ENCODE data around the gene TMEM184A. TPM values are rescaled to one million over a fixed set of nuclear protein-coding genes. Genes with fewer than 3 reads are reported as not detected.

The TMEM184A gene
- total and polyA plus RNA-seq, 2 of the 8 experiments (the other 6 are each of a cell fraction or from before 2014, with no cell fraction given) = 1.8 to 2.1 TPM

- Histone ChIP-seq H2BK15ac (ENCODE audit: low read length) (no peak overlapping the region), H3K36me3 (ENCODE audit: control insufficient read depth in 2 of 4, insufficient read depth in 4 of 4, low read length in 3 of 4) (no peaks in the 10 kb centered on the region; a peak in 1 of 8 replicates), H3K9ac (replicated peaks in 1 of 4; ENCODE audit: extremely low read depth in 1 of 4, low read depth in 3 of 4, low read length in 3 of 4) (no peak overlapping the region), H3K56ac (replicated peaks; ENCODE audit: insufficient read length, low read depth, low read length) (no peak overlapping the region), H2BK12ac (ENCODE audit: low read depth, low read length) (peak overlapping the region; percentile 60; the same call in 1 of the 2 replicates), H3K27me3 (replicated peaks in 1 of 4; ENCODE audit: control insufficient read depth in 3 of 4, extremely low read depth in 1 of 4, insufficient read depth in 3 of 4, low read length in 3 of 4) (no peaks in the 10 kb centered on the region), H3K27ac (ENCODE audit: low read depth, low read length) (no peak overlapping the region), H4K20me1 (replicated peaks in 1 of 2; ENCODE audit: control insufficient read depth in 1 of 2, insufficient read depth in 2 of 2, low read length in 2 of 2) (no peaks in the 10 kb centered on the region), H3K4me2 (ENCODE audit: insufficient read depth in 1 of 2, low read depth in 2 of 2, low read length in 2 of 2) (no peak overlapping the region), H3K23ac (ENCODE audit: insufficient read length) (no peak overlapping the region), H3K14ac (ENCODE audit: insufficient read length) (no peak overlapping the region), H3K18ac (ENCODE audit: extremely low read depth, low read length) (no peak overlapping the region), H3K4me3 (ENCODE audit: extremely low read depth in 1 of 4, insufficient read depth in 2 of 4, low read depth in 3 of 4, low read length in 4 of 4) (no peak overlapping the region), H3K4me1 (replicated peaks in 1 of 4; ENCODE audit: control insufficient read depth in 3 of 4, insufficient read depth in 4 of 4, low read length in 3 of 4) (peaks cover 0 to 2% (median 0%) of the 10 kb centered on the region in 4 experiments; a peak in 1 of 7 replicates), H2BK5ac (ENCODE audit: low read depth, low read length) (no peak overlapping the region), H3K4ac (replicated peaks; ENCODE audit: insufficient read length, low read depth, low read length) (no peak overlapping the region), H2AFZ (ENCODE audit: low read length) (no peak overlapping the region), H3K79me2 (ENCODE audit: control insufficient read depth in 1 of 2, insufficient read depth in 2 of 2, low read length in 2 of 2) (no peaks in the 10 kb centered on the region), H2BK20ac (ENCODE audit: low read length) (no peak overlapping the region), H3K79me1 (ENCODE audit: low read depth, low read length) (no peaks in the 10 kb centered on the region), H2BK120ac (replicated peaks; ENCODE audit: low read depth, low read length) (no peak overlapping the region), H3K23me2 (ENCODE audit: low read depth, low read length) (no peaks in the 10 kb centered on the region), H4K5ac (ENCODE audit: insufficient read length, low read depth, low read length) (no peak overlapping the region), H4K91ac (replicated peaks; ENCODE audit: insufficient read length, low read length) (no peak overlapping the region), H2AK5ac (ENCODE audit: low read depth, low read length) (no peak overlapping the region), H3K9me3 (ENCODE audit: insufficient read depth in 2 of 2, low read depth in 1 of 2, low read length in 1 of 2) (no peaks in the 10 kb centered on the region), H4K8ac (ENCODE audit: extremely low read depth, insufficient read depth, low read length) (peak overlapping the region; percentile 51; the same call in 1 of the 2 replicates)
- 95% methylated on average over 16 of the region's 34 CpGs; no CpG with 5 or more reads in 1 of the 2 experiments for WGBS, 2 experiments (ENCODE audit: extremely low coverage in 1 of 2, insufficient coverage in 1 of 2, insufficient read length in 1 of 2, insufficient replicate concordance in 2 of 2, low coverage in 1 of 2, low lambda C conversion rate in 2 of 2, missing lambda C conversion rate in 1 of 2)
- no peak for DNase-seq (ENCODE audit: low read depth in 1 of 2, low spot score in 2 of 2)
- FAIRE-seq = no peak
- ChIA-PET CTCF (ENCODE audit: partially characterized antibody) (interaction anchor here (0.6 to 1.3 kb wide), 3 partner anchors 9 to 1151 kb away, joined by 3 to 4 read pairs (median 4); no protein-coding TSS in a partner anchor), POLR2A (ENCODE audit: partially characterized antibody) (no interaction called here)
- TF ChIP-seq CBX5 (IDR thresholded peaks at IDR 0.05; ENCODE audit: low read depth, low read length) (no peak), CHD1 (IDR thresholded peaks at IDR 0.05; ENCODE audit: low read depth, low read length) (no peak), HDAC6 (IDR thresholded peaks at IDR 0.05; ENCODE audit: low read depth, low read length) (no peak), EGR1 (IDR thresholded peaks at IDR 0.05; ENCODE audit: borderline replicate concordance, low read depth, low read length) (no peak), BRCA1 (IDR thresholded peaks at IDR 0.05; ENCODE audit: low read depth, low read length) (no peak), SIX5 (IDR thresholded peaks at IDR 0.05; ENCODE audit: low read depth, low read length) (no peak), KDM5A (IDR thresholded peaks at IDR 0.05; ENCODE audit: low read length) (no peak), RNF2 (IDR thresholded peaks at IDR 0.05; ENCODE audit: borderline replicate concordance, low read depth, low read length, missing control alignments, poor library complexity, severe bottlenecking) (no peak), ASH2L (IDR thresholded peaks at IDR 0.05; ENCODE audit: low read length) (no peak), SIRT6 (IDR thresholded peaks at IDR 0.05; ENCODE audit: low read length) (no peak), KDM4A (IDR thresholded peaks at IDR 0.05; ENCODE audit: low read depth, low read length, severe bottlenecking) (no peak), CBX8 (IDR thresholded peaks at IDR 0.05; ENCODE audit: borderline replicate concordance, low read depth, low read length) (no peak)
Observed at GRCh38 chr7:1561036-1561940, 5.3 kb upstream of the TMEM184A start.
